Breast epithelium (tissue), 4 donors: ENCODE data around the gene SRRM5. TPM values are rescaled to one million over a fixed set of nuclear protein-coding genes. Genes with fewer than 3 reads are reported as not detected.
A peak's percentile ranks its signal among the peaks of the same experiment; 100 is the strongest.

Experiments
- DNase-seq, 2 donors: peaks; one replicate each; pipeline ENCODE4 v3.0.0-alpha.2; 2019; ENCODE audit warnings: low spot score in 2 of 2
- H3K27ac ChIP-seq, 2 donors: fragments of 200-600 bp; sonication (generic) in 1 of 2; one replicate each; pipeline ENCODE4 v1.5.1; 2016 to 2019; ENCODE audit warnings: mild to moderate bottlenecking in 1 of 2
- H3K27me3 ChIP-seq, 2 donors: fragments of 200-600 bp; sonication (generic) in 1 of 2; one replicate each; pipeline versions ENCODE4 v1.5.1 to v1.6.0; 2017 to 2019; ENCODE audit warnings: control low read depth in 1 of 2, mild to moderate bottlenecking in 1 of 2
- H3K36me3 ChIP-seq: fragments of 200-600 bp; one replicate; pipeline ENCODE4 v1.5.1; 2019
- H3K4me1 ChIP-seq, 2 donors: fragments of 200-600 bp; sonication (generic); one replicate each; pipeline ENCODE4 v1.5.1; 2016 to 2019; ENCODE audit warnings: control low read depth in 1 of 2
- H3K4me3 ChIP-seq, 3 donors: fragments of 200-600 bp; sonication (generic); 1 replicate in 2 of 3; 2 replicates in 1 of 3; pipeline ENCODE4 v1.5.1; 2016 to 2019; ENCODE audit warnings: mild to moderate bottlenecking in 3 of 3, moderate library complexity in 2 of 3
- H3K9me3 ChIP-seq, 2 donors: fragments of 200-600 bp; sonication (generic) in 1 of 2; one replicate each; pipeline ENCODE4 v1.5.1; 2016 to 2019; ENCODE audit warnings: control low read depth in 1 of 2
- CTCF ChIP-seq, 3 donors: fragments of 450-650 bp; IDR thresholded peaks; one replicate each; pipeline ENCODE4 v1.5.1; 2016 to 2017; ENCODE audit warnings: antibody characterized with exemption in 3 of 3, mild to moderate bottlenecking in 3 of 3, moderate library complexity in 3 of 3
- POLR2A ChIP-seq: fragments of 450-650 bp; IDR thresholded peaks from one replicate; pipeline ENCODE4 v1.6.1; 2016; ENCODE audit warnings: antibody characterized with exemption, mild to moderate bottlenecking, moderate library complexity
- POLR2AphosphoS5 ChIP-seq, 3 donors: sonication (generic); formaldehyde crosslinking; IDR thresholded peaks; one replicate each; pipeline ENCODE4 v1.6.1; 2017; ENCODE audit warnings: antibody characterized with exemption in 3 of 3
- intact Hi-C: fragments of 100-400 bp; cut with DNase I; formaldehyde crosslinking; loops from one replicate; pipeline ENCODE4 v1.15.1; 2023; ENCODE audit warnings: low total_unique reads
- total RNA-seq, 3 donors: library from RNA; depleted of rRNA; stranded (reverse); fragments of >200 nt; gene quantifications; one replicate each; pipeline ENCODE4 v1.1.0, GENCODE V29; 2016

Gene SRRM5
- total RNA-seq, 3 donors from 2014 or later, result 0.32 to 1.6 (median 0.33) TPM

- intact Hi-C loops, result no loop called here
- DNase-seq, result no peak
- H3K9me3 ChIP-seq, result no peaks in the 10 kb centered on the region
- H3K27ac ChIP-seq, result no peak overlapping the region
- no peaks in the 10 kb centered on the region for H3K27me3 ChIP-seq
- H3K36me3 ChIP-seq, result no peaks in the 10 kb centered on the region
- H3K4me3 ChIP-seq, result no peak overlapping the region
- no peaks in the 10 kb centered on the region for H3K4me1 ChIP-seq
- TF ChIP-seq POLR2A (no peak), POLR2AphosphoS5 (IDR thresholded peaks at IDR 0.05) (no peak), CTCF (IDR thresholded peaks at IDR 0.05) (no peak)
Measured at GRCh38 chr19:43628646-43629326, 16.9 kb downstream of the SRRM5 start.

- TF ChIP-seq CTCF (IDR thresholded peaks at IDR 0.05), result no peak
- TF ChIP-seq POLR2AphosphoS5 (IDR thresholded peaks at IDR 0.05), result no peak
- TF ChIP-seq POLR2A, result no peak
Measured at GRCh38 chr19:43631491-43631890, 19.6 kb downstream of the SRRM5 start.

GRCh38 chr19:43633520-43633919, 21.6 kb downstream of the SRRM5 start:
- Histone ChIP-seq H3K36me3 (no peaks in the 10 kb centered on the region), H3K9me3 (no peaks in the 10 kb centered on the region), H3K4me1 (no peaks in the 10 kb centered on the region), H3K27ac (no peak overlapping the region), H3K27me3 (no peaks in the 10 kb centered on the region), H3K4me3 (peak overlapping the region in 1 of 3 donors; percentile 48)
- no peak for DNase-seq
- intact Hi-C loops, result no loop called here
- TF ChIP-seq POLR2A (no peak), CTCF (IDR thresholded peaks at IDR 0.05) (no peak), POLR2AphosphoS5 (IDR thresholded peaks at IDR 0.05) (no peak)

More at GRCh38 chr19:43631491-43631890, 19.6 kb downstream of the SRRM5 start:
- no peaks in the 10 kb centered on the region for H3K27me3 ChIP-seq
- intact Hi-C loops, result no loop called here
- no peaks in the 10 kb centered on the region for H3K4me1 ChIP-seq
- H3K36me3 ChIP-seq, result no peaks in the 10 kb centered on the region
- no peak overlapping the region for H3K27ac ChIP-seq
- no peak overlapping the region for H3K4me3 ChIP-seq
- no peaks in the 10 kb centered on the region for H3K9me3 ChIP-seq
- DNase-seq, result no peak

GRCh38 chr19:43634068-43634467, 22.2 kb downstream of the SRRM5 start:
- TF ChIP-seq POLR2AphosphoS5 (IDR thresholded peaks at IDR 0.05) (no peak), POLR2A (no peak), CTCF (IDR thresholded peaks at IDR 0.05) (no peak)
- Histone ChIP-seq H3K27ac (peak overlapping the region; percentile 86 to 89), H3K9me3 (no peaks in the 10 kb centered on the region), H3K27me3 (no peaks in the 10 kb centered on the region), H3K36me3 (no peaks in the 10 kb centered on the region), H3K4me3 (peak overlapping the region in 2 of 3 donors; percentile 48 to 58), H3K4me1 (no peaks in the 10 kb centered on the region)
- intact Hi-C loops, result no loop called here
- peak in 1 of 2 donors; percentile 50 for DNase-seq

- Histone ChIP-seq H3K36me3 (no peaks in the 10 kb centered on the region), H3K27ac (peak overlapping the region; percentile 86 to 89), H3K9me3 (no peaks in the 10 kb centered on the region), H3K4me3 (peak overlapping the region in 2 of 3 donors; percentile 48 to 58), H3K4me1 (no peaks in the 10 kb centered on the region), H3K27me3 (no peaks in the 10 kb centered on the region)
- TF ChIP-seq POLR2A (no peak), POLR2AphosphoS5 (IDR thresholded peaks at IDR 0.05) (peak in 1 of 3 donors; percentile 22), CTCF (IDR thresholded peaks at IDR 0.05) (no peak)
- intact Hi-C loops, result no loop called here
- peak in 1 of 2 donors; percentile 53 for DNase-seq
Measured at GRCh38 chr19:43634506-43634871, 22.6 kb downstream of the SRRM5 start.
